Esophagus muscularis mucosa (tissue), 4 donors: Measurements from ENCODE around the gene METRNL.

Experiments used
- CTCF ChIP-seq, 3 experiments: fragments of 200-600 bp in 2 of 3; fragments of 450-650 bp in 1 of 3; sonication (generic) in 2 of 3; IDR thresholded peaks; one replicate each; pipeline ENCODE4 v1.5.1; 2017 to 2019; ENCODE audit warnings: antibody characterized with exemption in 3 of 3, mild to moderate bottlenecking in 2 of 3, moderate library complexity in 1 of 3
- EP300 ChIP-seq: sonication (generic); formaldehyde crosslinking; IDR thresholded peaks from one replicate; pipeline ENCODE4 v1.6.1; 2017; ENCODE audit warnings: antibody characterized with exemption
- POLR2A ChIP-seq: fragments of 450-650 bp; IDR thresholded peaks from one replicate; pipeline ENCODE4 v1.6.1; 2017; ENCODE audit warnings: antibody characterized with exemption, moderate library complexity, mild to moderate bottlenecking, low read depth
- POLR2AphosphoS5 ChIP-seq, 2 donors: sonication (generic); formaldehyde crosslinking; IDR thresholded peaks; one replicate each; pipeline ENCODE4 v1.6.1; 2017; ENCODE audit warnings: antibody characterized with exemption in 2 of 2

GRCh38 chr17:83067071-83067717 lies 12.2 kb upstream of the METRNL start:
- TF ChIP-seq CTCF (IDR thresholded peaks at IDR 0.05) (no peak), EP300 (no peak), POLR2A (no peak), POLR2AphosphoS5 (IDR thresholded peaks at IDR 0.05) (no peak)
